ENCODE measurements around the gene RAB20. TPM values are rescaled to one million over a fixed set of nuclear protein-coding genes. Genes with fewer than 3 reads are reported as not detected.

The RAB20 gene
- total RNA-seq, 2 experiments from 2014 or later, result 6.9 to 7.2 TPM

- peaks cover 8% of the 10 kb centered on the region for H3K9me3 Mint-ChIP-seq
- CTCF ChIA-PET, result no interaction called here
Measured at GRCh38 chr13:110518571-110518970, 43.0 kb downstream of the RAB20 start.

DNA sequence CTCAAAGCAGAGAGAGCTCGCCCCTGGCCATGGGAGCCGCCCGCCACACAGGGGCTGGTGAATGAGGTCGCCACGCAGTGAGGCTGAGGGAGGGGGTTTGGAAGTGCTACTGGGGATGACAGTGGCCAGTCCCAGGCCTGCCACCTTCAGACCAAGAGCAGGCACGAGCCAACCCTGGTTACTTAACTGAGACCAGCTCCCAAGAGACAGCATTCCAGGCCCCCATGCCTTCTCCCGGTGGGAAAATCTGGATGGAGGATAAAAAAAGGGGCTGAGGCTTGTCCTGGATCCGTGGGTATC lies 43.3 kb downstream of the RAB20 start:
- Mint-ChIP-seq H3K4me3 (no peak overlapping the region), H3K9me3 (peaks cover 8% of the 10 kb centered on the region), H3K27me3 (no peaks in the 10 kb centered on the region), H3K27ac (no peak overlapping the region), H3K4me1 (peaks cover 46% of the 10 kb centered on the region), H3K36me3 (ENCODE audit: low read depth) (peaks cover 8% of the 10 kb centered on the region)
- no peak for DNase-seq
- POLR2A ChIA-PET, result no interaction called here
- CTCF ChIA-PET, result no interaction called here

More at GRCh38 chr13:110518571-110518970, 43.0 kb downstream of the RAB20 start:
- Mint-ChIP-seq H3K4me3 (no peak overlapping the region), H3K36me3 (ENCODE audit: low read depth) (peaks cover 10% of the 10 kb centered on the region), H3K27ac (no peak overlapping the region), H3K4me1 (peaks cover 50% of the 10 kb centered on the region), H3K27me3 (no peaks in the 10 kb centered on the region)
- POLR2A ChIA-PET, result no interaction called here
- no peak for DNase-seq

DNA sequence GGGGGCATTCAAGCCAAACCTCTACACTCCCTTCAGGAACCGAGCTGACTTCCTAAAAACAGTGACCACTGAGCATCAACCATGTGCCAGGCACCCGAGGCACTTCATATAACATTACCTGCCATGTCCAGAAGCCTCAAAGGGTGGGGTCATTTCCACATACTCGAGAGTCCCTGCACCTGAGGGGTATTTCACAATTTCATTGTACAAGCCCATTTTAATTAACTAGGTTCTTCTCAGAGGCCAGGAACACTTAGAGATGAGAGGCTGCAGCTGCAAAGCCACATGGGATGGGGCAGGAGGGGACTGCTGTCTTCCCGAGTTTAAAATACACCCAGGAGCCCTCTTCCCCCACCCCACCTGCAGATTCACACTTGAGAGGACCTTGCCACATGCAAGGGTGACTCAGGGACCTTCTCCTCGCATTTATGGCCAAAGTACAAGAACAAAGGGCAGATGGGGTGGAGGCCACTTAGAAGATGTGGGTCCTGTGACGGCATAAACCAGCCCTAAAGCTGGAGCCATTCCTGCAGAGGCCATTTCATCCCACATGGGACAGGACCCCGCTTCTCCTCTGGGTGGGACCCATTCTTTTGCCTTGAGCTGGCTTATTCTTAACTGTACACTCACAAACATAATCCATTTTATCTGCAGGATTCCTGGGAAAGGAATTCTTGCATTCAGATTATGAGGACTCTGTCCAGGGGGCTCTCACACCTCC lies 43.9 kb downstream of the RAB20 start:
- ChIA-PET POLR2A (no interaction called here), CTCF (no interaction called here)
- Mint-ChIP-seq H3K4me3 (no peak overlapping the region), H3K9me3 (peaks cover 8% of the 10 kb centered on the region), H3K27me3 (no peaks in the 10 kb centered on the region), H3K27ac (no peak overlapping the region), H3K4me1 (peaks cover 46% of the 10 kb centered on the region), H3K36me3 (ENCODE audit: low read depth) (peaks cover 8% of the 10 kb centered on the region)
- no peak for DNase-seq

- Mint-ChIP-seq H3K27me3 (no peaks in the 10 kb centered on the region), H3K4me1 (peaks cover 44% of the 10 kb centered on the region), H3K9me3 (peaks cover 8% of the 10 kb centered on the region), H3K4me3 (no peak overlapping the region), H3K27ac (peak overlapping the region; percentile 47), H3K36me3 (ENCODE audit: low read depth) (peaks cover 8% of the 10 kb centered on the region)
- CTCF ChIA-PET, result interaction anchor here (0.6 to 1.8 kb wide), 3 partner anchors 10 to 269 kb away, joined by 4 to 5 read pairs (median 5); no protein-coding TSS in a partner anchor
- POLR2A ChIA-PET, result interaction anchor here (1.0 kb wide), 1 partner anchor 9 kb away, joined by 3 read pairs; no protein-coding TSS in a partner anchor
- DNase-seq, result no peak
Measured at GRCh38 chr13:110516500-110516899, 45.0 kb downstream of the RAB20 start.

- H3K4me1 Mint-ChIP-seq, result peaks cover 35% of the 10 kb centered on the region
- H3K4me3 Mint-ChIP-seq, result no peak overlapping the region
- H3K27me3 Mint-ChIP-seq, result peaks cover 3% of the 10 kb centered on the region
- DNase-seq, result no peak
- no peak overlapping the region for H3K27ac Mint-ChIP-seq
- H3K36me3 Mint-ChIP-seq (ENCODE audit: low read depth), result peaks cover 5% of the 10 kb centered on the region
- POLR2A ChIA-PET, result no interaction called here
- CTCF ChIA-PET, result no interaction called here
- H3K9me3 Mint-ChIP-seq, result peaks cover 8% of the 10 kb centered on the region
Measured at GRCh38 chr13:110512198-110512740, 49.3 kb downstream of the RAB20 start.

DNA sequence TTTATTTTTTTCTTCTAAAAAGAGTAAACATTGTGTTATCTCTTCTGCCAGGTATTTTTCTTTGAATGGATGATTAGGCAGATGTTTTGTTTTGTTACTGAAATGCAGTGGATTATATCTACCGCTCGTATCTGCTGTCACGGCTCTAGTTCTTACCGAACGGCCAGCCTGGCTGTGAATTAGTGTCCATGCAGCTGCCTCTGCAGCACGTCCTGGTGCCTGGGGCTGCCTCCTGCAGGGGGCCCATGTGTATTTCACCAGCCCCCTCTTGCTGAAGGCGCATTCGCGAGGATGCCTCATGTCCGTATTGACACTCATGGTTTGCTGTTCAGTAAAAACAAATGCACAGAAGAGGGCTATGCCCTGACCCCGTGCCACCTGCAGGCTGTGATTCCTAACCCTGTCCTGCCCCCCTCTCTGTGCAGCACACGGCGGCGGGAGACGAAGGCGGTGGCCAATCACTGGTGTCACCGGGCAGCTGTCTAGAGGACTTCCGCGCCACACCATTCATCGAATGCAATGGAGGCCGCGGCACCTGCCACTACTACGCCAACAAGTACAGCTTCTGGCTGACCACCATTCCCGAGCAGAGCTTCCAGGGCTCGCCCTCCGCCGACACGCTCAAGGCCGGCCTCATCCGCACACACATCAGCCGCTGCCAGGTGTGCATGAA lies 49.9 kb downstream of the RAB20 start:
- CTCF ChIA-PET, result no interaction called here
- H3K36me3 Mint-ChIP-seq (ENCODE audit: low read depth), result peaks cover 5% of the 10 kb centered on the region
- H3K4me3 Mint-ChIP-seq, result no peak overlapping the region
- peaks cover 3% of the 10 kb centered on the region for H3K27me3 Mint-ChIP-seq
- H3K27ac Mint-ChIP-seq, result no peak overlapping the region
- POLR2A ChIA-PET, result no interaction called here
- no peak for DNase-seq
- peaks cover 32% of the 10 kb centered on the region for H3K4me1 Mint-ChIP-seq
- H3K9me3 Mint-ChIP-seq, result peaks cover 8% of the 10 kb centered on the region

- H3K27me3 Mint-ChIP-seq, result peaks cover 3% of the 10 kb centered on the region
- H3K4me3 Mint-ChIP-seq, result no peak overlapping the region
- H3K36me3 Mint-ChIP-seq (ENCODE audit: low read depth), result peaks cover 4% of the 10 kb centered on the region
- H3K4me1 Mint-ChIP-seq, result peaks cover 18% of the 10 kb centered on the region
- H3K9me3 Mint-ChIP-seq, result peaks cover 7% of the 10 kb centered on the region
- ChIA-PET POLR2A (no interaction called here), CTCF (no interaction called here)
- no peak for DNase-seq
- H3K27ac Mint-ChIP-seq, result no peak overlapping the region
Measured at GRCh38 chr13:110509971-110510786, 51.3 kb downstream of the RAB20 start.

GRCh38 chr13:110509478-110509926 lies 52.0 kb downstream of the RAB20 start:
- Mint-ChIP-seq H3K4me3 (no peak overlapping the region), H3K27me3 (peaks cover 3% of the 10 kb centered on the region), H3K4me1 (peaks cover 11% of the 10 kb centered on the region), H3K9me3 (peaks cover 3% of the 10 kb centered on the region), H3K27ac (no peak overlapping the region), H3K36me3 (ENCODE audit: low read depth) (no peaks in the 10 kb centered on the region)
- ChIA-PET CTCF (no interaction called here), POLR2A (no interaction called here)
- DNase-seq, result no peak

- Mint-ChIP-seq H3K4me1 (peaks cover 4% of the 10 kb centered on the region), H3K4me3 (no peak overlapping the region), H3K36me3 (ENCODE audit: low read depth) (no peaks in the 10 kb centered on the region), H3K27ac (no peak overlapping the region), H3K27me3 (peaks cover 3% of the 10 kb centered on the region), H3K9me3 (no peaks in the 10 kb centered on the region)
- POLR2A ChIA-PET, result no interaction called here
- no peak for DNase-seq
- CTCF ChIA-PET, result no interaction called here
Measured at GRCh38 chr13:110507678-110508381, 53.7 kb downstream of the RAB20 start.

DNA sequence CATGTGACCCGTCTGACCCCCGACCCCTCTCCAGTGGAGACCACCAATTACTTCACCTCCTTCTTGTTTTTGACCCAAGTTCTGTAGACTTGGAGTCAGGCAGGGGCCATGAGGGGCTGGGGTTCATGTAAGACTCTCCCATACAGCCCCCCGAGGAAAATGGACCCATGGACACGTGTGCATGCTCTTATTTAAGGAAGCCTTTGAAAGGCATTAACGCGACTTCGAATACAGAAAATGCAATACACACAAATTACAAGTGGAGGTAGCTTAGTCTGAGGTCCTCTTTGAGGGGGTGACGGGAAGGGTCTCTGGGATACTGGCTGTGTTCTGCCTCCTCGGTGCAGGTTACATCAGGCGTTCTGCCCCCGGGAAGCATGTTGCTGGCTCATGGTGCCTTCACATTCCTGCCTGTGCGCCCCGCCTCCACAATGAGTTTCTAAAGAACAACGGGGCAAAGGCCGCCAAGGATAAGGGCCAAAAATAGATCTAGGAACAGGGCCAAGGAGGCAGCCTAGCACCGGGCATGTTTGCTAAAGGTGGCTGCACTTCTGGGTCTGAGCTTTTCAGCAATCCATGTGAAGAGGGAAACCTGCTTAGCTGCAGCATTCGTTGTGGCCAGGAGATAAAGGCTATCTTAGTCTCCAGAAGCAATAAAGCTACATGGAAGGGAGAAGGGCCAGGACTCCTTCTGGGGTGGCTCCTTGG lies 54.5 kb downstream of the RAB20 start:
- POLR2A ChIA-PET, result no interaction called here
- peaks cover 4% of the 10 kb centered on the region for H3K4me1 Mint-ChIP-seq
- CTCF ChIA-PET, result no interaction called here
- peaks cover 3% of the 10 kb centered on the region for H3K27me3 Mint-ChIP-seq
- no peak for DNase-seq
- H3K36me3 Mint-ChIP-seq (ENCODE audit: low read depth), result no peaks in the 10 kb centered on the region
- no peak overlapping the region for H3K4me3 Mint-ChIP-seq
- H3K27ac Mint-ChIP-seq, result no peak overlapping the region
- no peaks in the 10 kb centered on the region for H3K9me3 Mint-ChIP-seq

- Mint-ChIP-seq H3K27ac (no peak overlapping the region), H3K27me3 (peaks cover 3% of the 10 kb centered on the region), H3K36me3 (ENCODE audit: low read depth) (no peaks in the 10 kb centered on the region), H3K4me1 (peaks cover 4% of the 10 kb centered on the region), H3K4me3 (no peak overlapping the region), H3K9me3 (no peaks in the 10 kb centered on the region)
- DNase-seq, result no peak
- CTCF ChIA-PET, result no interaction called here
- POLR2A ChIA-PET, result no interaction called here
Measured at GRCh38 chr13:110506396-110506795, 55.1 kb downstream of the RAB20 start.

DNA sequence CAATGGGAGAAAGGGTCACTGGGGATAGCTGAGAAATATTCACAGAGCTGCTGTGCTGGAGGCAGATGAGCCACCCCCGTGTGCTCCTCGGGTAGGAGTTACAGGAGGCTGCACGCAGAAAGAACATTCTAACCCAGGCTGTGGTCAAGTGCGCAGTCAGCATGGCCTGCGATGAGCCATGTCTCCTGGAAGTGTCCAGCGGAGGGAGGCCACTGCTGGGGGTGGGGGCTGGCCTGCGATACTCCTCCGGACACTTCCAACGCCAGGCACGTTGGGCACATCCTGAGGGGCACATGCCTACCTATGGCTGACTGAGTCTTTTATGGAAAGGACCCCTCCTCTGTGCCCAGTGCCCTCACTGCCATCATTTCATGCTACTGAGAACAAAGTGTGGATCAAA lies 55.9 kb downstream of the RAB20 start:
- Mint-ChIP-seq H3K27me3 (peaks cover 3% of the 10 kb centered on the region), H3K4me1 (peaks cover 3% of the 10 kb centered on the region), H3K27ac (no peak overlapping the region), H3K36me3 (ENCODE audit: low read depth) (no peaks in the 10 kb centered on the region), H3K9me3 (no peaks in the 10 kb centered on the region), H3K4me3 (no peak overlapping the region)
- no peak for DNase-seq
- ChIA-PET CTCF (no interaction called here), POLR2A (no interaction called here)
